Common myeloid progenitor, CD34-positive (primary cell): Measurements from ENCODE around the gene TENM3.

Experiments used
- CTCF ChIA-PET: fragments of 350-600 bp; sonication (Branson Sonifier 250); formaldehyde crosslinking; loops from one replicate; lab custom pipeline; 2021; ENCODE audit warnings: antibody characterized with exemption; lab: Charles Lee
- POLR2A ChIA-PET: fragments of 350-600 bp; sonication (Branson Sonifier 250); formaldehyde crosslinking; loops from one replicate; lab custom pipeline; 2021; ENCODE audit warnings: antibody characterized with exemption; lab: Charles Lee
- DNase-seq, 3 donors: peaks; one replicate each; pipeline versions ENCODE4 v3.0.0 to v3.0.0-alpha.2; 2013
- H3K27ac ChIP-seq, 2 experiments: 1 replicate in 1 of 2; 2 replicates in 1 of 2; pipeline ENCODE4 v1.7.0; 2013; ENCODE audit warnings: inconsistent platforms in 2 of 2, low read length in 2 of 2, mild to moderate bottlenecking in 2 of 2, low read depth in 1 of 2, moderate library complexity in 1 of 2; ENCODE audit not compliant: severe bottlenecking in 2 of 2, insufficient read depth in 1 of 2, poor library complexity in 1 of 2
- H3K27me3 ChIP-seq, 5 experiments: replicated peaks in 2 of 5; 1 replicate in 3 of 5; 2 replicates in 2 of 5; pipeline versions ENCODE4 v1.6.1 to v1.7.0; 2013; ENCODE audit warnings: low read length in 4 of 5, mild to moderate bottlenecking in 2 of 5, moderate library complexity in 2 of 5, inconsistent platforms in 1 of 5; ENCODE audit not compliant: insufficient read depth in 5 of 5, control insufficient read depth in 4 of 5
- H3K36me3 ChIP-seq, 4 experiments: 1 replicate in 2 of 4; 2 replicates in 2 of 4; pipeline versions ENCODE4 v1.6.1 to v1.7.0; 2013; ENCODE audit warnings: low read length in 3 of 4, control low read depth in 1 of 4, mild to moderate bottlenecking in 1 of 4; ENCODE audit not compliant: control insufficient read depth in 4 of 4, insufficient read depth in 4 of 4
- H3K4me1 ChIP-seq, 4 experiments: 1 replicate in 3 of 4; 2 replicates in 1 of 4; pipeline versions ENCODE4 v1.6.1 to v1.7.1; 2013; ENCODE audit warnings: low read length in 3 of 4, mild to moderate bottlenecking in 3 of 4, control low read depth in 1 of 4, inconsistent platforms in 1 of 4, moderate library complexity in 1 of 4; ENCODE audit not compliant: control insufficient read depth in 4 of 4, insufficient read depth in 4 of 4; ENCODE audit errors: control extremely low read depth in 1 of 4
- H3K4me3 ChIP-seq, 7 experiments: 1 replicate in 4 of 7; 2 replicates in 3 of 7; pipeline versions ENCODE4 v1.5.1 to v1.7.0; 2013; ENCODE audit warnings: mild to moderate bottlenecking in 7 of 7, low read length in 6 of 7, moderate library complexity in 6 of 7, inconsistent platforms in 2 of 7, low read depth in 2 of 7, control low read depth in 1 of 7; ENCODE audit not compliant: insufficient read depth in 4 of 7, control insufficient read depth in 1 of 7; ENCODE audit errors: extremely low read depth in 1 of 7
- H3K9me3 ChIP-seq, 5 experiments: 1 replicate in 4 of 5; 2 replicates in 1 of 5; pipeline versions ENCODE4 v1.6.1 to v1.7.1; 2013; ENCODE audit warnings: low read length in 4 of 5, mild to moderate bottlenecking in 2 of 5, inconsistent platforms in 1 of 5, low read depth in 1 of 5, moderate library complexity in 1 of 5; ENCODE audit not compliant: control insufficient read depth in 4 of 5, insufficient read depth in 2 of 5; ENCODE audit errors: control extremely low read depth in 1 of 5
- WGBS: methylation state at CpG from one replicate; pipeline ENCODE4 v1.1.5; 2013; ENCODE audit not compliant: insufficient coverage; 5-methylcytosine and 5-hydroxymethylcytosine counted together

Gene TENM3

DNA sequence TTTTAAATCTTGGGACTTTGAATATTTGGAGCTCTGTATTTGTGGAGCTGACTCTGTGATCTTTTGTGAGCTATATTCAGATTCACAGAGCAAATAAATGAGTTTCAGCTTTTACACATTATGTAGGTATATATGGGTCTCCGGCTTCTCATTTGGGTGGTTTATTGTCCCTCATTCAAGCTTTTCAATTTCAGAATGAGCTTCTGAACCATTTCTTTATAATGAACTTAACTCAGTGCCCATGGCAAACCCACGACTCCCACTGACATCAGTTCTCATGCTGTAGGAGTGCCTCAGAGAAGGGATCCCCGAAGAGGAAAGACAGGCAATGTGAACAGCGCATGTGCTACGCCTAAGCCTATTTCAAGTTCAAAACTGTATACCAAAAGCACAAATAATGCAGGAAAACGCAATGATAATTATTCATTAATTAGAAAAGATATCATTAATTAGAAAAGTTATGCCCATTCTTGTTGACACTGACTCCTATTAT is 517.4 kb downstream of the TENM3 start:
- Histone ChIP-seq H3K4me1 (no peaks in the 10 kb centered on the region), H3K27ac (no peak overlapping the region), H3K36me3 (no peaks in the 10 kb centered on the region), H3K9me3 (no peaks in the 10 kb centered on the region), H3K4me3 (no peak overlapping the region), H3K27me3 (peaks cover 0 to 1% (median 0%) of the 10 kb centered on the region in 5 experiments)
- WGBS, result 100% methylated on average over 1 of the region's 6 CpGs
- CTCF ChIA-PET, result no interaction called here
- POLR2A ChIA-PET, result no interaction called here
- DNase-seq, result no peak

DNA sequence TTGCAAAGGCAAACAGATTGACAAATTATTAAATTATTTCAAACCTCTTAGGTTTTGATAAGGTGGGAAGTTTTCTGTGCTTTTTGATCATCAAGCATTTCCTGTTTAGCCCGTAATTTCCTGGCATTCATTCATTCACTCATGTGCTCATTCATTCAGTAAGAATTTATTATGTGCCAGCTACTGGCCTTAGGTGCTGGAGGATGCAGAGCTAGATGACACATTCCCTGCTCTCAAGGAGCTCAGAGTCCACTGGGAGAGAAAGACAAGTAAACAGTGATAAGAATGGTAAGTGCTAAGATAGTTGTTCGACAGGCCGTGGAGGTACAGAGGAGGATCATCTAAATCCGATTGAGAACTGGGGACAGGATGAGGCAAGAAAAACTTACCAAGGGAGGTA is 520.9 kb downstream of the TENM3 start:
- Histone ChIP-seq H3K9me3 (no peaks in the 10 kb centered on the region), H3K4me1 (no peaks in the 10 kb centered on the region), H3K36me3 (no peaks in the 10 kb centered on the region), H3K4me3 (no peak overlapping the region), H3K27me3 (peaks cover 0 to 2% (median 0%) of the 10 kb centered on the region in 5 experiments), H3K27ac (no peak overlapping the region)
- ChIA-PET POLR2A (no interaction called here), CTCF (interaction anchor here (0.9 kb wide), 1 partner anchor 10 kb away, joined by 3 read pairs; no protein-coding TSS in a partner anchor)
- no peak for DNase-seq
- WGBS, result 96% methylated on average over 3 of the region's 4 CpGs

GRCh38 chr4:182764642-182765041 is 521.4 kb downstream of the TENM3 start:
- Histone ChIP-seq H3K27ac (no peak overlapping the region), H3K4me3 (no peak overlapping the region), H3K36me3 (no peaks in the 10 kb centered on the region), H3K4me1 (no peaks in the 10 kb centered on the region), H3K9me3 (no peaks in the 10 kb centered on the region), H3K27me3 (peaks cover 0 to 2% (median 0%) of the 10 kb centered on the region in 5 experiments)
- ChIA-PET POLR2A (no interaction called here), CTCF (no interaction called here)
- WGBS, result 96% methylated on average over 8 of the region's 8 CpGs
- no peak for DNase-seq

GRCh38 chr4:182765987-182766856 is 523.0 kb downstream of the TENM3 start:
- H3K4me1 ChIP-seq, result no peaks in the 10 kb centered on the region
- H3K9me3 ChIP-seq, result no peaks in the 10 kb centered on the region
- WGBS, result 98% methylated on average over 6 of the region's 7 CpGs
- ChIA-PET POLR2A (no interaction called here), CTCF (no interaction called here)
- peaks cover 0 to 2% (median 0%) of the 10 kb centered on the region in 5 experiments for H3K27me3 ChIP-seq
- H3K36me3 ChIP-seq, result no peaks in the 10 kb centered on the region
- DNase-seq, result no peak
- no peak overlapping the region for H3K4me3 ChIP-seq
- no peak overlapping the region for H3K27ac ChIP-seq

DNA sequence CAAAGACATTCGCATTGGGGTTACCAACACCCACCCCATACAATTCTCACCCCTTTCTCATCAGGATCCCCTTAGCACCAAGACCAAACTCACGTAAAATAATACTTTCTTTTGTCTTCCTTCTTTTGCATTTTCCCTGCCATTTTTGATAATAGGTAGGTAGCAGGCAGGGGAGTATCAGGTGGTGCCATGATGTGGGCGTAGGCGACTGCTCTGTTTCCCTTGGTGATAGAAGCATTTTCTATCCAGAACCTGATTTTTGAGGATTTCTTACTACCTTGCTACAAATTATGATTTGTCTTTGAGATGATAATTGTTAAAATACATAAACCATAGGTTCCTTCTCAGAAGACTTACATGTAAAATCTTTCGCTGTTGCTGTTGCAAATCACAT is 523.7 kb downstream of the TENM3 start:
- no peaks in the 10 kb centered on the region for H3K9me3 ChIP-seq
- CTCF ChIA-PET, result no interaction called here
- POLR2A ChIA-PET, result no interaction called here
- peaks cover 0 to 2% (median 0%) of the 10 kb centered on the region in 5 experiments for H3K27me3 ChIP-seq
- H3K36me3 ChIP-seq, result no peaks in the 10 kb centered on the region
- H3K4me1 ChIP-seq, result no peaks in the 10 kb centered on the region
- no peak overlapping the region for H3K4me3 ChIP-seq
- no peak overlapping the region for H3K27ac ChIP-seq
- no peak for DNase-seq
- WGBS, result 100% methylated on average over 2 of the region's 5 CpGs

- ChIA-PET CTCF (no interaction called here), POLR2A (no interaction called here)
- DNase-seq, result no peak
- Histone ChIP-seq H3K27me3 (peaks cover 0 to 3% (median 0%) of the 10 kb centered on the region in 5 experiments), H3K27ac (no peak overlapping the region), H3K4me1 (no peaks in the 10 kb centered on the region), H3K9me3 (no peaks in the 10 kb centered on the region), H3K36me3 (no peaks in the 10 kb centered on the region), H3K4me3 (no peak overlapping the region)
- 90% methylated on average over 3 of the region's 4 CpGs for WGBS
Observed at GRCh38 chr4:182768838-182769237, 525.6 kb downstream of the TENM3 start.

DNA sequence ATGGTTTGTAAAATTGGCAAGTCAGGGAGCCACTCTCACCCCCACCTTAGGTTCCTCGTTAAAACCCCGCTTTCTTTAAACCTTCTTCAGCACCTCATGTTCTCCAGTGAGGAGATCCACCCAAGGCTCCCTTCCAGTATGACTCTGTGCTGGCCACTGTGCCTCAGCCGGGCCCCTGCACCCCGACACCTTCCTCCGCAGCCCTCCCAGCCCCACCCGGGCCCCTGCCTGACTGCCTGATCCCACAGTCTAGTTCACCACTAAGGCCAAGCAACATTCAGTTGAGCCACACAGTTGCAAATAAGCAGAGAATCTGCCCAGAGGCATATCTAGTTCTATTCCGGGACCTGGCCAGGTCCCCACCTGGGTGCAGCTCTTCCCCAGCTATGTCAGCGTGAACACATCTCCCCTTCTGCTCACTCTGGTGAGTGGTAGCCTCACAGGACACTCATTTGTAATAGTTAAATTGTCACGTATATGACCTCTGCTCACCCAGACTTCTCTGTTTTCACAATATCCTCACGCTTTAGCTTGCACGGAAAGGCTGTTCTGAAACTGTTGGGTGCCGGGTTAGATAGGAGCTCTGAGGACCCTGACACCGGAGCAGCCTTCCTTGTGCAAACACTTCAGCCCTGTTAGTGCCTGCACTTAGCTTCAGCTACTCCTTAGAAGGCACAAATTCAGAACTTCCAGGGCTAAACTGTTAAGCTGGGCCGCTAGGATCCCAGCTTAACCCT is 527.2 kb downstream of the TENM3 start:
- ChIA-PET POLR2A (no interaction called here), CTCF (interaction anchor here (0.8 kb wide), 1 partner anchor 16 kb away, joined by 6 read pairs; no protein-coding TSS in a partner anchor)
- over 99% methylated on average over 12 of the region's 14 CpGs for WGBS

More for the DNA sequence above, 527.2 kb downstream of the TENM3 start:
- peaks cover 0 to 3% (median 0%) of the 10 kb centered on the region in 5 experiments for H3K27me3 ChIP-seq
- no peaks in the 10 kb centered on the region for H3K4me1 ChIP-seq
- no peak overlapping the region for H3K27ac ChIP-seq
- DNase-seq, result no peak
- H3K4me3 ChIP-seq, result no peak overlapping the region
- H3K36me3 ChIP-seq, result no peaks in the 10 kb centered on the region
- no peaks in the 10 kb centered on the region for H3K9me3 ChIP-seq
